ENCODE results near the gene PRKCA.

The PRKCA gene

GRCh38 chr17:66493283-66494019, 191.0 kb downstream of the PRKCA start:
- no peak for DNase-seq

- DNase-seq, result peak; percentile 45
Measured at GRCh38 chr17:66494023-66494803, 191.8 kb downstream of the PRKCA start.

- no peak for DNase-seq
Measured at GRCh38 chr17:66495035-66495434, 192.6 kb downstream of the PRKCA start.

- DNase-seq, result no peak
Measured at GRCh38 chr17:66496306-66496705, 193.9 kb downstream of the PRKCA start.

- no peak for DNase-seq
Measured at GRCh38 chr17:66498580-66498979, 196.2 kb downstream of the PRKCA start.

GRCh38 chr17:66506641-66507040, 204.2 kb downstream of the PRKCA start:
- no peak for DNase-seq

GRCh38 chr17:66507103-66507923, 204.9 kb downstream of the PRKCA start:
- no peak for DNase-seq

GRCh38 chr17:66507982-66508760, 205.8 kb downstream of the PRKCA start:
- DNase-seq, result no peak

- DNase-seq, result no peak
Measured at GRCh38 chr17:66508896-66509844, 206.8 kb downstream of the PRKCA start.

GRCh38 chr17:66509926-66510325, 207.5 kb downstream of the PRKCA start:
- DNase-seq, result no peak

- no peak for DNase-seq
Measured at GRCh38 chr17:66511135-66511534, 208.7 kb downstream of the PRKCA start.

GRCh38 chr17:66514227-66514806, 211.9 kb downstream of the PRKCA start:
- DNase-seq, result no peak

- no peak for DNase-seq
Measured at GRCh38 chr17:66515974-66516373, 213.6 kb downstream of the PRKCA start.

- DNase-seq, result no peak
Measured at GRCh38 chr17:66517336-66518009, 215.1 kb downstream of the PRKCA start.

- DNase-seq, result no peak
Measured at GRCh38 chr17:66518108-66518507, 215.7 kb downstream of the PRKCA start.

- no peak for DNase-seq
Measured at GRCh38 chr17:66518677-66519076, 216.3 kb downstream of the PRKCA start.

- no peak for DNase-seq
Measured at GRCh38 chr17:66519154-66519553, 216.7 kb downstream of the PRKCA start.

GRCh38 chr17:66520999-66521398, 218.6 kb downstream of the PRKCA start:
- no peak for DNase-seq

GRCh38 chr17:66522591-66523272, 220.3 kb downstream of the PRKCA start:
- no peak for DNase-seq

Data from GDM1 (cell line).